Bone marrow (tissue), 2 donors: ENCODE measurements around the gene ITPR2.
A peak's percentile ranks its signal among the peaks of the same experiment; 100 is the strongest.
"Not testable (repeated sequence)": the region's sequence is repeated elsewhere in the genome, so short reads cannot be mapped to it uniquely, and the experiment has no call there.

Source experiments
- DNase-seq, 2 donors: peaks; one replicate each; lab custom pipeline; 2025; lab: John Stamatoyannopoulos, UW

ITPR2 gene

DNA sequence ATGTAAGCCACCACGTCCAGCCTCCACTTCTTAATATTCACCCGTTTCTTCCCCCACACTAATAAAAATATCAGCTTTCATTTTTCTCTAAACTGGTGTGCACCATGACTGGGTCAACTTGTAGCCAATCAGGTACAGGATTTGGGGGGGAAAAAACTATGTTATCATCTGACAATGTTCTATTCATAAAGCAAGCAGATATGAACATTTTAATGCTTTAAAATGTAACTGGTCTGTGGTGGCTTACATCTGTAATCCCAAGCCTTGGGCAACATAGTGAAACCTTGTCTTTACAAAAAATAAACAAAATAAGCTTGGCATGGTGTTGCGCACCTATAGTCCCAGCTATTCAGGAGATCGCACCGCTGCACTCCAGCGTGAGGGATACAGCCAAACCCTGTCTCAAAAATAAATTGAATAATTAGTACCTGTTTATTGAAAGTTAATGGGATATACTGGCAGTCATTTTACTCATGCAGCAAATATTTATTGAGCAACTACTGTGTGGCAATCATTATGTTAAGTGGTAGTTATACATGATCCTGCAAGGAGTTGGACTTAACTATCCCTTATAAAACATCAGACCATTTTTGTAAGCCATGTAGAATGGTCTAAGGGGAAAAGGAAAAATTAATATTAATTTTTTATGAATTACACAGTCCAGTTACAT lies 15.3 kb upstream of the ITPR2 start:
- DNase-seq: no peak

DNA sequence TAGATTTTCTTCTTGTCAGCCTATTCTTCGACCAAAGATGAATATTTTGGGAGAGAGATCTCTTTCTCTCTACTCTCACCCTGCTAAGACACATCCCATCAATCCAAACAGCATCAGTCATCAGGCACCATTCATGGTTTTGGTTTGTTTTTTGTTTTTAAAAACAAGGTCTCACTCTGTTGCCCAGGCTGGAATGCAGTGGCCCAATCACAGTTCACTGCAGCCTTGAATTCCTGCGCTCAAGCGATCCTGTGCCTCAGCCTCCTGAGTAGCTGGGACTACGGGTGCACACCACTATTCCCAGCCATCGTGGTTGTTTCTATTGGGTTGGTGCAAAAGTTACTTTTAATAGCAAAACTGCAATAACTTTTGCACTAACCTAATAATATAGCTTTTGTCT lies 14.4 kb upstream of the ITPR2 start:
- no peak for DNase-seq

DNA sequence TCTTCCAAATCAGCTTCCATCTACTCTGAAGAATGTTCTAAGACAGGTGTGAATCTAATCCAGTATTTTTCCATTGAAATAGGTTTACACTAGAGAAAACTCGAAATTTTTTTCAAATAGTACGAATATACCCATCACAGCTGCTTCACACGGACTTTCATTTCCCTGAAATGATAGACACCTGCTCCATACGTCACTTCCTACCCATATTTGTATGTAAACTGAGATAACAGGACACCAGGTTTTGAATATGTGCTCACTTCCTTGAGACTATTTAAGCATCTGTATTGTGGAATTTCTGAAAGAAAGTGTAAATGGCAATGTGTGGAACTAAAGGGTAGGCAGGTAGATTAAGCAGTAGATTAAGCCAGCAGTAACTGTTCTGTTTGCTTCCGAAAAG lies 13.4 kb upstream of the ITPR2 start:
- no peak for DNase-seq

DNA sequence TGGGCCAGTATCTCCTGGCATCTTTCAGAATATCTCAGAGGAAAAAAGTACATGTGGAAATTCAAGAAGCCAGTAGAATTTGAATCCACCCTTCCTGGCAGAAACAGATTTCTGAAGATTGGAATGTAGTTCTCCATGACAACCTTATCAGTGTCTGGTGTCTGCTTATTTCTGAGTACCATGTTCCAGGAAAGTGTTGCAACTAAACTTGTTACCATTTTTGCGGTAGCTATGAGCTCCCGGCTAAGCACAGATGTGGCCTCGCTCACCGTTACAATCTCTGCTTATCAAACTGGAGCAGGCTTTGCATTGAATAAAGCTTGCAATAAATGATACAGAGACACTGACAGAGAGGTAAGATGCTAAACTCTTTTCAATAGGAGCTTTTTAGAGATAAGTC lies 13.0 kb upstream of the ITPR2 start:
- no peak for DNase-seq

- DNase-seq: no peak
These were observed 12.2 kb upstream of the ITPR2 start for GRCh38 chr12:26845057-26845666.

- DNase-seq: no peak
These were observed 10.3 kb upstream of the ITPR2 start for GRCh38 chr12:26843311-26843710.

- no peak for DNase-seq
These were observed 8.1 kb upstream of the ITPR2 start for GRCh38 chr12:26841085-26841484.

GRCh38 chr12:26839512-26839911 lies 6.5 kb upstream of the ITPR2 start:
- DNase-seq: no peak

DNA sequence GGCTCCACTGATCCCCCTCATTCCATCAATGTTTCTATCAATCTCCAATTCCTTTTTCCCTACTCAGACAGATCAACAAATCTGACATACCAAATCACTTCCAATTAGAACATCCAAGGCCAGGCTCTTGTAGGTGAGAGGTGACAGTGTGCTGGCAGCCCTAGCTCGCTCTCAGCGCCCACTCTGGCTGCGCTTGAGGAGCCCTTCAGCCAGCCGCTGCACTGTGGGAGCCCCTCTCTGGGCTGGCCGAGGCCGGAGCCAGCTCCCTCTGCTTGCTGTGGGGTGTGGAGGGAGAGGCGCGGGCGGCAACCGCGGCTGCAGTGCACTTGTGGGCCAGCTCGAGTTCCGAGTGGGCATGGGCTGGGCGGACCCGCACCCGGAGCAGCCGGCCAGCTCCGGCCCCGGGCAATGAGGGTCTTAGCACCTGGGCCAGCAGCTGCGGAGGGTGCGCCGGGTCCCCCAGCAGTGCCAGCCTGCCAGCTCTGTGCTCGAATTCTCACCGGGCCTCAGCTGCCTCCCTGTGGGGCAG lies 6.0 kb upstream of the ITPR2 start:
- DNase-seq: no peak

- DNase-seq: no peak
These were observed 3.2 kb upstream of the ITPR2 start for GRCh38 chr12:26836201-26836600.

GRCh38 chr12:26834503-26835060 lies 1.6 kb upstream of the ITPR2 start:
- DNase-seq: not testable (repeated sequence)

GRCh38 chr12:26833743-26834490 lies 923 bp upstream of the ITPR2 start:
- DNase-seq: peak in 1 of 2 donors; percentile 13

- DNase-seq: peak; percentile 79 to 80
These were observed 808 bp downstream of the ITPR2 start for GRCh38 chr12:26831951-26832821.

DNA sequence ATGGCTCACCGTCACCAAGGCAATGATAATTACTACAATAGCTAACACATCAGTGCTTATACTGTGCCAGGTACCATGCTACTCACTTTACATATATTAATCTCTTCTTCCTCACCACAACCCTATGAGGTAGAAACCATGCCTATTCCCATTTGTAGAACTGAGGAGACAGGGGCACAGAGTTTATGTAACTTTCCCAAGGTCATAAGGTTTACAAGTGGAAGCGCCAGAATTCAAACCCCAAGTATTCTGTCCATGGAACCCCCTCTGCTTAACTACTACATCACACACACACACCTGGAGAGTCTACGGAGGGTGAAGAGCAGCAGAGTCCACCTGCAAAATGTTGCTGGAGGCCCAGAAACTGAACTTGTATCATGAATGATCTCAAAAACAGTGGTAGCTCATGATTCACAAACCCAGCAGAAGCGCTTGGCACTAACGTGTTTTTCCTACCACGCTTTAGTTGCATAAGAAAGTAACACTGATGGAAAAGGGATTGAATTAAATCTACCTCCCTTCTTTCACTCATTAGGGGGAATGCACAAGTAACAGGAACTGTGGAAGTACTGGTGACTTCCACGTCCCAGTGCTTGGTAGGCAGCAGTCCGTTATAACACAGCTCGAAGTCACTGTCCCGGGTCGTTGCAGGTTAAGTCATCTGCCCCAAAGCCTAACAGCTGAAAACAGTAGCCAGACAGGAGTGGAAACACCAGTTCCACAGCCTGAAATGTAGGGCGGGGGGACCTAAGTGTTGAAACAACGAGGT lies 2.0 kb downstream of the ITPR2 start:
- DNase-seq: no peak

GRCh38 chr12:26830363-26830762 lies 2.6 kb downstream of the ITPR2 start:
- DNase-seq: peak in 1 of 2 donors; percentile 58

- DNase-seq: no peak
These were observed 4.5 kb downstream of the ITPR2 start for GRCh38 chr12:26828280-26829073.

GRCh38 chr12:26826437-26826836 lies 6.6 kb downstream of the ITPR2 start:
- no peak for DNase-seq

GRCh38 chr12:26825459-26826016 lies 7.5 kb downstream of the ITPR2 start:
- no peak for DNase-seq

DNA sequence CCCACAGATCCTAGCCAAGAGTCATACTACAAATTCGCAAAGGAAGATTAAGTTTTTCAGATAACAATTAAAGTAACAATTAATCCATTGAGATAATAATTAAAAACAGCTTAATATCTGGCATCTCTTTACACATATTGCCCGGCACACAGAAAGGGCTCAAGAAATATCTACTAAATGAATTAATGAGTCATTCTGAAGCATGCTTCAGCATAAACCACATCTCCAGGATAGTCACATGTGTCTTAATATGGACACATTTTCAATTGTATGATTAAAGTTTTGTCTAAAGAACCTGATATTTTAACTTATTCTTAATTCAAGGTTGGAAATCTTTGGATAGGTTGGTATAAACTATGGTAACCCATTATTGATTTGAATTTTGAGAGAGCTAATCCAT lies 9.6 kb downstream of the ITPR2 start:
- DNase-seq: no peak

GRCh38 chr12:26822026-26822425 lies 11.0 kb downstream of the ITPR2 start:
- no peak for DNase-seq
